Fibroblast of lung (primary cell): Measurements from ENCODE around the gene DRGX.

Source experiments
- CTCF ChIP-seq, 2 donors: IDR thresholded peaks in 1 of 2; conservative IDR thresholded peaks in 1 of 2; 1 replicate in 1 of 2; 2 replicates in 1 of 2; pipeline ENCODE4 v1.5.1; 2011 to 2012; ENCODE audit warnings: low read length in 2 of 2, control low read depth in 1 of 2, inconsistent platforms in 1 of 2, low read depth in 1 of 2, mild to moderate bottlenecking in 1 of 2
- EZH2 ChIP-seq: IDR thresholded peaks from 2 replicates; pipeline ENCODE4 v1.5.1; 2012; ENCODE audit warnings: low read length, control low read depth, mild to moderate bottlenecking; ENCODE audit errors: missing control alignments

DNA sequence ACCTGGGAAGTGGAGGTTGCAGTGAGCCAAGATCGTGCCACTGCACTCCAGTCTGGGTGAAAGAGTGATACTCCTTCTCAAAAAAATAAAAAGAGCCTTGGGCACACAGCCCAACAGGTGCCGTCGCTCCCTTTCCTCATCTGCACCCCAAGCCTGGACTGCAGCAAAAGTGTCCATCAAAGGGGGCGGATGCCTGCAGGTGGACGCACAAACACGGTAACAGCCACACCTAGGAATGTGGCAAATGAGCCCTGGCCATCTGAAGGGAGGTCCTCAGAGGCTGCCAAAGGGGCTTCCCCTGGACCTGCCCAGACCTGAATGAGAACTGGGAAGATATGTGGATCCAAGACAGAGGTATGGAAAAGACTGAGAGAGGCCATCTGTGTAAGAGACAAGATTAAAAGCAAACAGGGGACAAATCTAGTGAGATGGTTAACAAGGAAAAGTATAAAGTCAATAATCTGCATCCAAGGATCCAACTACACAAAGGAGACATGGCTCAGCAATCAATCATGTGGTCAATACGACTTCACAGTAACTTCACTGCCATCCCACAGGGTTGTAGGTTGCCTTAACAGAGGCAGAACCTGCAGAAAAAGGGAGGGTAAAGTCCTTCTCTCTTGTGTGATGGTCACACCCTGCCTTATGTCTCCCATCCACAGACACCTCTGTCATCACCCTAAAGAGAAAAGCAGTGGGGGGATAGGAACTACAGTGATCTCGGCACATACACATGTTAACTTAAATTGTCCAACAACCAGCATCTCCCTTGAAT is 25.4 kb downstream of the DRGX start:
- TF ChIP-seq CTCF (conservative IDR thresholded peaks at IDR 0.05 in 1 of 2, IDR thresholded peaks at IDR 0.05 in 1 of 2; ENCODE audit: low read depth in 1 of 2, low read length in 2 of 2), result no peak
- no peak for TF ChIP-seq EZH2
